GM12872 (cell line): ENCODE measurements around the gene TBC1D24.

Experiments used
- TF ChIP-seq, protein P1 (sequence below): IDR thresholded peaks from 3 replicates; pipeline ENCODE4 v1.5.1; 2011; ENCODE audit warnings: low read depth, mild to moderate bottlenecking, low read length, moderate library complexity; ENCODE audit not compliant: insufficient read depth

TBC1D24 gene

DNA sequence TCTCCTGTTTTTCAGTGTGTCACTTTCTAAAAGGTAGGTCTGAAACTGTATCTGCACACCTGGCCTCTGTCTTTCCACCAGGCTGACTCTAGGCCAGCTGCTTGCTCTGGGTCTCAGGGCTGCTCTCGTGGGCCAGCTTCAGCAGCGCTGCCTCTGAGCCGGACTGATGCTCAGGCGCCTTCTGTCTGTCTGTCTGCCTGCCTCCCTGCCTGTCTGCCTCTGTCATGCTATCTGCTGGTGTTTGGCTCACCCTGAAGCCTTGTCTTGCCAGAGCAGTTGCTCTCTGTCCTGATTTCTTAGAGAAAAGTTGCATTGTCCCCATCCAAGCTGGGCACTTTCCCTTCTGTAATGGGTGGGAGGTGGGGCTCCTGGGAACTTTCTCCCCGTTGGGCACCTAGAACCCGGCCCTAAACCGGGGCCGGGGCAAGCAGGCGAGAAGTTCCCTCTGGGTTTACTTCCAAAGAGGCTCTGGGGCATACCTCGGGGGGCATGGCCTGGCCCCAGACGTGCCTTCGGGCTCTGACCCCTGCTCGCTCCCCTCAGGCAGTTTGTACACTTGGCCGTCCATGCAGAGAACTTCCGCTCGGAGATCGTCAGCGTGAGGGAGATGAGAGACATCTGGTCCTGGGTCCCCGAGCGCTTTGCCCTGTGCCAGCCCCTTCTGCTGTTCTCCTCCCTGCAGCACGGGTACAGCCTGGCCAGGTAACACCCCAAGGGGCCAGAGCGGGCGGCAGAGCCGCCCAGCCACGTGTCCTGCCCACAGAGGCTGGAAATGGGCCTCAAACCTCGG, 23.0 kb downstream of the TBC1D24 start:
- TF ChIP-seq, protein P1, sequence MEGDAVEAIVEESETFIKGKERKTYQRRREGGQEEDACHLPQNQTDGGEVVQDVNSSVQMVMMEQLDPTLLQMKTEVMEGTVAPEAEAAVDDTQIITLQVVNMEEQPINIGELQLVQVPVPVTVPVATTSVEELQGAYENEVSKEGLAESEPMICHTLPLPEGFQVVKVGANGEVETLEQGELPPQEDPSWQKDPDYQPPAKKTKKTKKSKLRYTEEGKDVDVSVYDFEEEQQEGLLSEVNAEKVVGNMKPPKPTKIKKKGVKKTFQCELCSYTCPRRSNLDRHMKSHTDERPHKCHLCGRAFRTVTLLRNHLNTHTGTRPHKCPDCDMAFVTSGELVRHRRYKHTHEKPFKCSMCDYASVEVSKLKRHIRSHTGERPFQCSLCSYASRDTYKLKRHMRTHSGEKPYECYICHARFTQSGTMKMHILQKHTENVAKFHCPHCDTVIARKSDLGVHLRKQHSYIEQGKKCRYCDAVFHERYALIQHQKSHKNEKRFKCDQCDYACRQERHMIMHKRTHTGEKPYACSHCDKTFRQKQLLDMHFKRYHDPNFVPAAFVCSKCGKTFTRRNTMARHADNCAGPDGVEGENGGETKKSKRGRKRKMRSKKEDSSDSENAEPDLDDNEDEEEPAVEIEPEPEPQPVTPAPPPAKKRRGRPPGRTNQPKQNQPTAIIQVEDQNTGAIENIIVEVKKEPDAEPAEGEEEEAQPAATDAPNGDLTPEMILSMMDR, result no peak

DNA sequence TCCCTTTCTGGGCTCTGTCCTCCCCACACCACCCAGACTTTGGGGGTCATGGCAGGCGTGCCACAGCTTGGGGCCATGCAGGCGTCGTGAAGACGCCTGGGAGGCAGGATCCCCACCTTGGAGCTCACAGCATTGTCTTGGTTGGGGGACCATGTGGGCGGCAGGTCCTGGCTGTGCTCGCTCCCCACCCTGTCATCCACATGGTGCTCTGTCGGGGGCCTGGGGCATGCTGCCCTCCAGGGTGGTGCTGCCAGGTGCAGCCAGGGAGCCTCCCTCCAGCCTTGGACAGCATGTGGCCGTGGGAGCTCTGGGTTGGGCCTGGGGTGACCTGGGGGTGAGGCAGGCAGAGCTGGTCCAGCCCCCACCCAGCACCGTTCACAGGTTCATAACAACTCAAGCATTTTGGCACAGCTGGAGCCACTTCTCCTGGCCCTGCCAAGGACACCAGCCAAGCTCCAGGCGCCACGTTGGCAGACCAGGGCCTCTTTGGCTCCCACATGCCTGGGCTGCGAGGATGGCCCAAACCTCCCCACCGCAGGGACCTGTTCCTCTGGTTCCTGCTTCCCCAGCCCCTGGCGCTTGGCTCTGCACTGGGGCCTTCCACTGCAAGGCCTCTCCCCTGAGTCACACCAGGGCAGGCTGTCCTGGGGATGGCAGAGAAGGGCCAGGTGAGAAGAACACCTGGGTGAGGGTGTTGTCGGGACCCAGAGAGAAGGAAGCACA, 23.8 kb downstream of the TBC1D24 start:
- TF ChIP-seq, protein P1, result no peak

GRCh38 chr16:2499454-2499853, 24.5 kb downstream of the TBC1D24 start:
- TF ChIP-seq, protein P1, result no peak

DNA sequence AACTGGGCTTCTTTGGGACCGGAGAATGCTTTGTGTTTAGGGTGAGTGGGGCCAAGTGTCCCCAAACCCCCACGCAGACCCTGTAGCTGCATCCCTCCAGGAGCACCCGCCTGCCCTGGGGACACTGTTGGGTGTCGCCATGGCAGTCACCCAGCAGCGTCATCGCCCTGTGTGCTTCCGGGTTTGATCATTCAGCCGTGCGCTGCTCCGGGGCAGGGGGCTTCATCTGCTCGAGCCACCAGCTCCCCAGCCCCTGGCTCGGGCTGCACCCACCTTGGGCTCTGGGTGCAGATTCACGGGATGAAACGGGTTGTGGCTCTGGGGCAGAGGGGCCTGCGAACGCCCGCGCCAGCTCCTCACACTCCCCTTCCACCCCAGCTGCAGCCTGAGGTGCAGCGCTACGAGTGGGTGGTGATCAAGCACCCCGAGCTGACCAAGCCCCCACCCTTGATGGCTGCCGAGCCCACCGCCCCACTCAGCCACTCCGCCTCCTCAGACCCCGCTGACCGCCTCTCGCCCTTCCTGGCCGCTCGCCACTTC, 25.0 kb downstream of the TBC1D24 start:
- TF ChIP-seq, protein P1, result no peak

DNA sequence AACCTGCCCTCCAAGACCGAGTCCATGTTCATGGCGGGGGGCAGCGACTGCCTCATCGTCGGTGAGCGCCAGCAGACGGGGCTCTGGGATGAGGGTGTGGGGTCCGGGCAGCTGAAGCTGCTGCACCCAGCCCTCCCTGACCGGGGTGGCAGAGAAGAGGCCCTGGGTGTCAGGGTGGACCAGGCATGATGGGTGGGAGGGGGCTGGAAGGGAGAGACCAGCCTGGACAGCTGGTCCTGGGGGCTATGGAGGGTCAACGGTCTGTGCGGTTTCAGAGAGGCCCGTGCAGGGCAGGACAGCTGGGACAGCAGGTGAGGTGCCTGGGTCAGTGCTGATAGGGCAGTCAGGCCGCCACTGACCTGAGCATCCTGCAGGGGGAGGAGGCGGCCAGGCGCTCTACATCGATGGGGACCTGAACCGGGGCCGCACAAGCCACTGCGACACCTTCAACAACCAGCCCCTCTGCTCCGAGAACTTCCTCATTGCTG, 25.5 kb downstream of the TBC1D24 start:
- TF ChIP-seq, protein P1, result no peak

GRCh38 chr16:2500918-2501750, 26.2 kb downstream of the TBC1D24 start:
- TF ChIP-seq, protein P1, result peak; percentile 99
